ENCODE results near the gene PANK1.

PANK1 gene

DNA sequence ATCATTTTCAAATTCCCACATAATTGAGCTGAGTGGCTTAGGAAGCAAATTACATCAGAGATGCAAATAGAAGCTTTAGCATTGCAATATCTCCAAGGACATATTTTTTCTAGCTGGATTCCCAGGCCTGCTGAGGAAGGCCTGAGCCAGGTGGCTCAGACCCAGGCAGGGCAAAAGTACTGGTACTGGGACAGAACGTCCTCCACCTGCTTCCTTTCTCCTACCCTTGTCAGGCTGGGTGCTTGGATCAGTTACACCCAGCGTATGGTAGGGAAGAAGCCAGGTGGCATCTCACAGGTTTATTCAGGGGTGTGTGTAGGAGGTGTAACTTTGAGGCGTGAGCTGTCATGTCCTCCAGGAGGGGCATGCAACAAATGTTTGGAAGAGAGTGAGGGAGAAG lies 3.0 kb upstream of the PANK1 start (continued):
- TF ChIP-seq ZNF658 (tag by site-specific recombination; IDR thresholded peaks at IDR 0.05) (no peak), IKZF3 (tag by site-specific recombination; IDR thresholded peaks at IDR 0.05) (no peak), ZNF624 (tag by site-specific recombination; IDR thresholded peaks at IDR 0.05) (no peak), ZBTB21 (tag by site-specific recombination; IDR thresholded peaks at IDR 0.05) (no peak), ZNF366 (tag by site-specific recombination; conservative IDR thresholded peaks at IDR 0.05) (no peak), ZFP3 (tag by site-specific recombination; IDR thresholded peaks at IDR 0.05; ENCODE audit: low read depth) (no peak), SP3 (tag by site-specific recombination; IDR thresholded peaks at IDR 0.05) (no peak), ZNF335 (tag by site-specific recombination; conservative IDR thresholded peaks at IDR 0.05) (no peak), ZNF610 (tag by site-specific recombination; IDR thresholded peaks at IDR 0.05; ENCODE audit: borderline replicate concordance) (no peak), ZNF654 (tag by site-specific recombination; IDR thresholded peaks at IDR 0.05; ENCODE audit: low read depth) (no peak), ZNF701 (tag by site-specific recombination; IDR thresholded peaks at IDR 0.05) (no peak)

DNA sequence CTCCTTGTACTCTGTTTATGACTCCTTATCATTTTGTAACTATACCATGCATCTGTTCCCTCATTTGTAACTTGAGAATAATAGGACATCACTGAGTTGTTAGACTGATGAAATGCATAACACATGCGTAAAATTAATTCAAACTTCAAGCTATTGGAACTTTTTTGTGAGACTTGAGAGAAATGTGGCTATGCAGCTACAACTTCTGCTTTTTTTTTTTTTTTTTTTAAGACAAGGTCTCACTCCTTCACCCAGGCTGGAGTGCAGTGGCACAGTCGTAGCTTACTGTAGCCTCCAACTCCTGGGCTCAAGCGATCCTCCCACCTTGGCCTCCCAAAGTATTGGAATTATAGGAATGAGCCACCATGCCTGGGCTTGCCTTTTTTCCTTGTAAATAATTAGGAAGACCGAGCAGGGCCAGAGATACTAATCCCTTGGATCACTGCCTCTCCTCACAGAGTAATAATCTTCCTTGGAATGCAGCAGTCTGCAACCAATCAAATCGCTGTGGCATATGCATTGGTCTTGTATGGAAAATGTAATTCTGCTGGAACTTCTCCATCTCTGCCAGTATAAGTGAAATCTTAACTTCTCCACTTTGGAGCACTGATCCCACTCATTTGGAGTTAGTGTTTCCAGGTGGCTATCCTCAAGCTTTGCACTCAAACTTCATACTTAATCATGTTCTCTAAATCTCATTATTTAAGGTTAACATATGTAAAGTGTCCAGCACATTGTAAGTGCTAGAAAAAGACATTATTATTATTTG lies 2.0 kb upstream of the PANK1 start:
- peaks cover 7% of the 10 kb centered on the region; the same call in 1 of the 2 replicates for H3K4me1 ChIP-seq (ENCODE audit: control insufficient read depth, insufficient read depth, low read length)

DNA sequence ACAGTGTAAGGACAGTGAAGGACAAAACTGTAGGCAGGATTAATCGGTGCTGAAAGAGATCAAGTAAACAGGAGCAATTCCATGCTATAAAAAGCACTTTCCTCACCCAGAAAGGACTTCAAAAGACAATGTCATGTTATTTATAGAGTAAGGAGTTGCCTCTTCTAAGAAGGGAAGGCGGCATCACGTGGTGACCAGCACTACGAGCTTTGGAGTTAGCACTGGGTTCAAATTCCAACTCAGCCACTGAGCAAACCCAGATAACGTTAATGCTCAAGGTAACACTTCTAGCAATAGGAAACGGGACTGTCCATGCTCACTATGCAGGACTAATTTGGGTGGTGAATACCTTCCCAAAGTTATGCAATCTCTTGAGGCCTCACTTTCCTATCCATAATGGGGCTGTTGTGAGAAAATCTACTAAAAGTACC lies 715 bp upstream of the PANK1 start:
- ChIA-PET POLR2A (interaction anchor here (1.0 kb wide), 1 partner anchor 56 kb away, joined by 3 read pairs; the partner anchor contains the start of gene KIF20B), CTCF (no interaction called here)
- H3K36me3 ChIP-seq (ENCODE audit: control insufficient read depth in 2 of 2, insufficient read depth in 1 of 2, low read length in 2 of 2), result no peaks in the 10 kb centered on the region
- H3K27ac ChIP-seq (ENCODE audit: extremely low read depth, low read depth, low read length), result peak overlapping the region; percentile 97; the same call in 1 of the 2 replicates
- peaks cover 7% of the 10 kb centered on the region; the same call in 1 of the 2 replicates for H3K4me1 ChIP-seq (ENCODE audit: control insufficient read depth, insufficient read depth, low read length)
- no peaks in the 10 kb centered on the region for H3K9me3 ChIP-seq (ENCODE audit: control insufficient read depth, insufficient read depth, low read depth, low read length)
- H3K4me3 ChIP-seq (ENCODE audit: low read depth, low read length), result peak overlapping the region; percentile 85
- TF ChIP-seq ZNF610 (tag by site-specific recombination; IDR thresholded peaks at IDR 0.05; ENCODE audit: borderline replicate concordance) (no peak), ZNF302 (tag by site-specific recombination; IDR thresholded peaks at IDR 0.05; ENCODE audit: low read depth) (no peak), ZNF433 (tag by site-specific recombination; IDR thresholded peaks at IDR 0.05; ENCODE audit: low read depth) (no peak), ZNF394 (tag by site-specific recombination; IDR thresholded peaks at IDR 0.05; ENCODE audit: borderline replicate concordance) (no peak), SP2 (tag by site-specific recombination; IDR thresholded peaks at IDR 0.05) (no peak), WT1 (tag by site-specific recombination; IDR thresholded peaks at IDR 0.05) (peak; percentile 62; the same call in 1 of the 2 replicates), ZNF501 (tag by site-specific recombination; IDR thresholded peaks at IDR 0.05) (0 out of 2 replicates have a peak, but pooled peaks have one; percentile 18), FEZF1 (tag by site-specific recombination; IDR thresholded peaks at IDR 0.05) (peak; percentile 61; the same call in 1 of the 2 replicates), SALL2 (tag by site-specific recombination; IDR thresholded peaks at IDR 0.05; ENCODE audit: borderline replicate concordance) (no peak), ZNF404 (tag by site-specific recombination; IDR thresholded peaks at IDR 0.05) (no peak)
- TF ChIP-seq, protein P1, sequence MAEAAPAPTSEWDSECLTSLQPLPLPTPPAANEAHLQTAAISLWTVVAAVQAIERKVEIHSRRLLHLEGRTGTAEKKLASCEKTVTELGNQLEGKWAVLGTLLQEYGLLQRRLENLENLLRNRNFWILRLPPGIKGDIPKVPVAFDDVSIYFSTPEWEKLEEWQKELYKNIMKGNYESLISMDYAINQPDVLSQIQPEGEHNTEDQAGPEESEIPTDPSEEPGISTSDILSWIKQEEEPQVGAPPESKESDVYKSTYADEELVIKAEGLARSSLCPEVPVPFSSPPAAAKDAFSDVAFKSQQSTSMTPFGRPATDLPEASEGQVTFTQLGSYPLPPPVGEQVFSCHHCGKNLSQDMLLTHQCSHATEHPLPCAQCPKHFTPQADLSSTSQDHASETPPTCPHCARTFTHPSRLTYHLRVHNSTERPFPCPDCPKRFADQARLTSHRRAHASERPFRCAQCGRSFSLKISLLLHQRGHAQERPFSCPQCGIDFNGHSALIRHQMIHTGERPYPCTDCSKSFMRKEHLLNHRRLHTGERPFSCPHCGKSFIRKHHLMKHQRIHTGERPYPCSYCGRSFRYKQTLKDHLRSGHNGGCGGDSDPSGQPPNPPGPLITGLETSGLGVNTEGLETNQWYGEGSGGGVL (tag by site-specific recombination; IDR thresholded peaks at IDR 0.05), result no peak
- TF ChIP-seq, protein P2, sequence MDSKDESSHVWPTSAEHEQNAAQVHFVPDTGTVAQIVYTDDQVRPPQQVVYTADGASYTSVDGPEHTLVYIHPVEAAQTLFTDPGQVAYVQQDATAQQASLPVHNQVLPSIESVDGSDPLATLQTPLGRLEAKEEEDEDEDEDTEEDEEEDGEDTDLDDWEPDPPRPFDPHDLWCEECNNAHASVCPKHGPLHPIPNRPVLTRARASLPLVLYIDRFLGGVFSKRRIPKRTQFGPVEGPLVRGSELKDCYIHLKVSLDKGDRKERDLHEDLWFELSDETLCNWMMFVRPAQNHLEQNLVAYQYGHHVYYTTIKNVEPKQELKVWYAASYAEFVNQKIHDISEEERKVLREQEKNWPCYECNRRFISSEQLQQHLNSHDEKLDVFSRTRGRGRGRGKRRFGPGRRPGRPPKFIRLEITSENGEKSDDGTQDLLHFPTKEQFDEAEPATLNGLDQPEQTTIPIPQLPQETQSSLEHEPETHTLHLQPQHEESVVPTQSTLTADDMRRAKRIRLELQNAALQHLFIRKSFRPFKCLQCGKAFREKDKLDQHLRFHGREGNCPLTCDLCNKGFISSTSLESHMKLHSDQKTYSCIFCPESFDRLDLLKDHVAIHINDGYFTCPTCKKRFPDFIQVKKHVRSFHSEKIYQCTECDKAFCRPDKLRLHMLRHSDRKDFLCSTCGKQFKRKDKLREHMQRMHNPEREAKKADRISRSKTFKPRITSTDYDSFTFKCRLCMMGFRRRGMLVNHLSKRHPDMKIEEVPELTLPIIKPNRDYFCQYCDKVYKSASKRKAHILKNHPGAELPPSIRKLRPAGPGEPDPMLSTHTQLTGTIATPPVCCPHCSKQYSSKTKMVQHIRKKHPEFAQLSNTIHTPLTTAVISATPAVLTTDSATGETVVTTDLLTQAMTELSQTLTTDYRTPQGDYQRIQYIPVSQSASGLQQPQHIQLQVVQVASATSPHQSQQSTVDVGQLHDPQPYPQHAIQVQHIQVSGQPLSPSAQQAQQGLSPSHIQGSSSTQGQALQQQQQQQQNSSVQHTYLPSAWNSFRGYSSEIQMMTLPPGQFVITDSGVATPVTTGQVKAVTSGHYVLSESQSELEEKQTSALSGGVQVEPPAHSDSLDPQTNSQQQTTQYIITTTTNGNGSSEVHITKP (tag by site-specific recombination; IDR thresholded peaks at IDR 0.05), result peak; percentile 66; the same call in 1 of the 2 replicates
- TF ChIP-seq, protein P3, sequence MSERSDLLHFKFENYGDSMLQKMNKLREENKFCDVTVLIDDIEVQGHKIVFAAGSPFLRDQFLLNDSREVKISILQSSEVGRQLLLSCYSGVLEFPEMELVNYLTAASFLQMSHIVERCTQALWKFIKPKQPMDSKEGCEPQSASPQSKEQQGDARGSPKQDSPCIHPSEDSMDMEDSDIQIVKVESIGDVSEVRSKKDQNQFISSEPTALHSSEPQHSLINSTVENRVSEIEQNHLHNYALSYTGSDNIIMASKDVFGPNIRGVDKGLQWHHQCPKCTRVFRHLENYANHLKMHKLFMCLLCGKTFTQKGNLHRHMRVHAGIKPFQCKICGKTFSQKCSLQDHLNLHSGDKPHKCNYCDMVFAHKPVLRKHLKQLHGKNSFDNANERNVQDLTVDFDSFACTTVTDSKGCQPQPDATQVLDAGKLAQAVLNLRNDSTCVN (tag by site-specific recombination; optimal IDR thresholded peaks at IDR 0.05), result no peak
- TF ChIP-seq, protein P4, sequence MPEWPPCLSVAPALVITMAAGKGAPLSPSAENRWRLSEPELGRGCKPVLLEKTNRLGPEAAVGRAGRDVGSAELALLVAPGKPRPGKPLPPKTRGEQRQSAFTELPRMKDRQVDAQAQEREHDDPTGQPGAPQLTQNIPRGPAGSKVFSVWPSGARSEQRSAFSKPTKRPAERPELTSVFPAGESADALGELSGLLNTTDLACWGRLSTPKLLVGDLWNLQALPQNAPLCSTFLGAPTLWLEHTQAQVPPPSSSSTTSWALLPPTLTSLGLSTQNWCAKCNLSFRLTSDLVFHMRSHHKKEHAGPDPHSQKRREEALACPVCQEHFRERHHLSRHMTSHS (tag by site-specific recombination; IDR thresholded peaks at IDR 0.05), result no peak

More for the DNA sequence above, 2.0 kb upstream of the PANK1 start:
- TF ChIP-seq HOXA7 (CRISPR knock-in tag; IDR thresholded peaks at IDR 0.05; ENCODE audit: borderline replicate concordance) (no peak), ZNF37A (tag by site-specific recombination; IDR thresholded peaks at IDR 0.05) (no peak), ZNF585B (tag by site-specific recombination; IDR thresholded peaks at IDR 0.05) (no peak)
- Histone ChIP-seq H3K36me3 (ENCODE audit: control insufficient read depth in 2 of 2, insufficient read depth in 1 of 2, low read length in 2 of 2) (no peaks in the 10 kb centered on the region), H3K9me3 (ENCODE audit: control insufficient read depth, insufficient read depth, low read depth, low read length) (no peaks in the 10 kb centered on the region), H3K4me3 (ENCODE audit: low read depth, low read length) (no peak overlapping the region), H3K27ac (ENCODE audit: extremely low read depth, low read depth, low read length) (no peak overlapping the region)
- CTCF ChIA-PET, result interaction anchor here (0.6 kb wide), 1 partner anchor 12 kb away, joined by 5 read pairs; no protein-coding TSS in a partner anchor
- POLR2A ChIA-PET, result interaction anchor here (0.7 to 1.1 kb wide), 3 partner anchors 23 to 342 kb away, joined by 3 read pairs; partner anchors contain the start of gene KIF20B

All from HEK293 (cell line).